Stimulated activated CD8-positive, alpha-beta memory T cell treated with anti-CD3 and anti-CD28 coated beads, Interleukin-12 subunit alpha, Interleukin-12 subunit beta, amount 100 ng/mL, for 24 hours (primary cell): Measurements from ENCODE around the gene SLC38A10.
A peak's percentile ranks its signal among the peaks of the same experiment; 100 is the strongest.

Experiments used
- DNase-seq: peaks from one replicate; pipeline ENCODE4 v3.0.0-alpha.2; 2020; ENCODE audit errors: extremely low read depth

Gene SLC38A10

GRCh38 chr17:81331527-81332043 is 36.5 kb upstream of the SLC38A10 start:
- no peak for DNase-seq

- no peak for DNase-seq
Observed at GRCh38 chr17:81330884-81331245, 35.8 kb upstream of the SLC38A10 start.

GRCh38 chr17:81329927-81330883 is 35.1 kb upstream of the SLC38A10 start:
- DNase-seq: no peak

GRCh38 chr17:81328978-81329926 is 34.1 kb upstream of the SLC38A10 start:
- DNase-seq: no peak

GRCh38 chr17:81328489-81328888 is 33.4 kb upstream of the SLC38A10 start:
- DNase-seq: no peak

GRCh38 chr17:81325714-81326358 is 30.7 kb upstream of the SLC38A10 start:
- no peak for DNase-seq

- DNase-seq: no peak
Observed at GRCh38 chr17:81324851-81325713, 30.0 kb upstream of the SLC38A10 start.

- DNase-seq: no peak
Observed at GRCh38 chr17:81324177-81324850, 29.2 kb upstream of the SLC38A10 start.

GRCh38 chr17:81323411-81323868 is 28.3 kb upstream of the SLC38A10 start:
- DNase-seq: no peak

GRCh38 chr17:81323083-81323369 is 27.9 kb upstream of the SLC38A10 start:
- no peak for DNase-seq

GRCh38 chr17:81322271-81323082 is 27.4 kb upstream of the SLC38A10 start:
- peak; percentile 12 for DNase-seq

GRCh38 chr17:81317961-81318605 is 23.0 kb upstream of the SLC38A10 start:
- DNase-seq: no peak

GRCh38 chr17:81317530-81317821 is 22.4 kb upstream of the SLC38A10 start:
- DNase-seq: no peak

GRCh38 chr17:81315885-81316391 is 20.8 kb upstream of the SLC38A10 start:
- no peak for DNase-seq

- DNase-seq: no peak
Observed at GRCh38 chr17:81315129-81315884, 20.2 kb upstream of the SLC38A10 start.

- no peak for DNase-seq
Observed at GRCh38 chr17:81314398-81315081, 19.4 kb upstream of the SLC38A10 start.

GRCh38 chr17:81313776-81314397 is 18.8 kb upstream of the SLC38A10 start:
- no peak for DNase-seq
